HEK293T (cell line): Measurements from ENCODE around the gene ZMIZ1.

ENCODE experiments used
- CTCF ChIA-PET: fragments of 350-600 bp; formaldehyde crosslinking; extraction: SDS; loops from one replicate; lab custom pipeline; 2021; ENCODE audit warnings: antibody characterized with exemption, inconsistent platforms; lab: Yijun Ruan, JAX
- POLR2A ChIA-PET: fragments of 350-600 bp; formaldehyde crosslinking; extraction: SDS; loops from one replicate; lab custom pipeline; 2020; ENCODE audit warnings: antibody characterized with exemption, inconsistent platforms; lab: Yijun Ruan, JAX
- DNase-seq: peaks from one replicate; pipeline ENCODE4 v3.0.0; 2012; ENCODE audit warnings: mixed read lengths; ENCODE audit errors: extremely low spot score
- ARNT ChIP-seq: fragments of 450-650 bp; IDR thresholded peaks from 2 replicates; pipeline ENCODE4 v1.6.1; 2017; ENCODE audit warnings: mild to moderate bottlenecking
- BHLHE40 ChIP-seq: fragments of 450-650 bp; IDR thresholded peaks from 2 replicates; pipeline ENCODE4 v1.6.1; 2016; ENCODE audit warnings: mild to moderate bottlenecking, moderate library complexity, borderline replicate concordance
- CTBP1 ChIP-seq: fragments of 450-650 bp; IDR thresholded peaks from 2 replicates; pipeline ENCODE4 v1.6.1; 2016; ENCODE audit warnings: borderline replicate concordance
- ELF4 ChIP-seq: fragments of 450-650 bp; IDR thresholded peaks from 2 replicates; pipeline ENCODE4 v1.6.1; 2017; ENCODE audit warnings: antibody characterized with exemption
- FOXA1 ChIP-seq: fragments of 450-650 bp; IDR thresholded peaks from 2 replicates; pipeline ENCODE4 v1.6.1; 2016; ENCODE audit warnings: mild to moderate bottlenecking
- FOXK2 ChIP-seq: fragments of 450-650 bp; IDR thresholded peaks from 2 replicates; pipeline ENCODE4 v1.6.1; 2016; ENCODE audit warnings: mild to moderate bottlenecking
- FOXM1 ChIP-seq: fragments of 450-650 bp; IDR thresholded peaks from 2 replicates; pipeline ENCODE4 v1.6.1; 2017; ENCODE audit warnings: mild to moderate bottlenecking, borderline replicate concordance
- HDGF ChIP-seq: fragments of 450-650 bp; IDR thresholded peaks from 2 replicates; pipeline ENCODE4 v1.6.1; 2017; ENCODE audit warnings: antibody characterized with exemption, borderline replicate concordance
- L3MBTL2 ChIP-seq: fragments of 450-650 bp; conservative IDR thresholded peaks from 2 replicates; pipeline ENCODE4 v1.6.1; 2016; ENCODE audit warnings: mild to moderate bottlenecking
- LEF1 ChIP-seq: fragments of 450-650 bp; IDR thresholded peaks from 2 replicates; pipeline ENCODE4 v1.6.1; 2017; ENCODE audit warnings: mild to moderate bottlenecking, borderline replicate concordance
- NFRKB ChIP-seq: fragments of 450-650 bp; IDR thresholded peaks from 2 replicates; pipeline ENCODE4 v1.6.1; 2016; ENCODE audit warnings: mild to moderate bottlenecking, moderate library complexity
- SP1 ChIP-seq: fragments of 450-650 bp; IDR thresholded peaks from 2 replicates; pipeline ENCODE4 v1.6.1; 2017
- SUZ12 ChIP-seq: fragments of 450-650 bp; IDR thresholded peaks from 2 replicates; pipeline ENCODE4 v1.6.1; 2016; ENCODE audit warnings: mild to moderate bottlenecking
- TARDBP ChIP-seq: fragments of 450-650 bp; IDR thresholded peaks from 2 replicates; pipeline ENCODE4 v1.6.1; 2016
- ZNF384 ChIP-seq: fragments of 450-650 bp; IDR thresholded peaks from 2 replicates; pipeline ENCODE4 v1.6.1; 2016
- TF ChIP-seq, protein P1 (sequence below): fragments of 450-650 bp; IDR thresholded peaks from 2 replicates; pipeline ENCODE4 v1.6.1; 2016

Gene ZMIZ1

DNA sequence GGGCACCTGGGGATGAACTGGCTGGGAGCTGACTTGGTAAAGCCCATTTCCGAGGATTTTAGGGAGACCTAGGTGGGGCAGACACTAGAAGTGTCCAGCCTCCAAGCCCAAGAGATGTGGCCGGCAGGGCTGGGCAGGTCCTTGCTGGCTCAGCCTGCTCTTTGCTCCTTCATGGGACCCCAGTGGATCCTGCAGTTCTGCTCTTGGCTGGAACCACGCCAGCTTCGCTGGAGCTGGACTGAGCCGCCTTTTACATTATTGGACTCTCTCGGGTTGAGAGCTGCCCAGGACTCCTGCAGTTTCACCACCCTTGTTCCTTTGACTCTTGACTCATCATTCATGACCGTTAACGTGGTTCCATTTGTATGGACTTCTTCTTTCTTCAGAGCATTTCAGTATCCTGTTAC, 284.2 kb downstream of the ZMIZ1 start:
- DNase-seq, result no peak
- POLR2A ChIA-PET, result no interaction called here
- CTCF ChIA-PET, result interaction anchor here (0.5 to 0.6 kb wide), 2 partner anchors 16 to 123 kb away, joined by 3 read pairs; no protein-coding TSS in a partner anchor
- TF ChIP-seq, protein P1, sequence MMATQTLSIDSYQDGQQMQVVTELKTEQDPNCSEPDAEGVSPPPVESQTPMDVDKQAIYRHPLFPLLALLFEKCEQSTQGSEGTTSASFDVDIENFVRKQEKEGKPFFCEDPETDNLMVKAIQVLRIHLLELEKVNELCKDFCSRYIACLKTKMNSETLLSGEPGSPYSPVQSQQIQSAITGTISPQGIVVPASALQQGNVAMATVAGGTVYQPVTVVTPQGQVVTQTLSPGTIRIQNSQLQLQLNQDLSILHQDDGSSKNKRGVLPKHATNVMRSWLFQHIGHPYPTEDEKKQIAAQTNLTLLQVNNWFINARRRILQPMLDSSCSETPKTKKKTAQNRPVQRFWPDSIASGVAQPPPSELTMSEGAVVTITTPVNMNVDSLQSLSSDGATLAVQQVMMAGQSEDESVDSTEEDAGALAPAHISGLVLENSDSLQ, result no peak
- no peak for TF ChIP-seq ELF4
- TF ChIP-seq TARDBP, result no peak
- TF ChIP-seq SP1, result no peak

DNA sequence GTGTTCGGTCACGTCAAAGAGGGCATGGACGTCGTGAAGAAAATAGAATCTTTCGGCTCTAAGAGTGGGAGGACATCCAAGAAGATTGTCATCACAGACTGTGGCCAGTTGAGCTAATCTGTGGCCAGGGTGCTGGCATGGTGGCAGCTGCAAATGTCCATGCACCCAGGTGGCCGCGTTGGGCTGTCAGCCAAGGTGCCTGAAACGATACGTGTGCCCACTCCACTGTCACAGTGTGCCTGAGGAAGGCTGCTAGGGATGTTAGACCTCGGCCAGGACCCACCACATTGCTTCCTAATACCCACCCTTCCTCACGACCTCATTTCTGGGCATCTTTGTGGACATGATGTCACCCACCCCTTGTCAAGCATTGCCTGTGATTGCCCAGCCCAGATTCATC, 285.0 kb downstream of the ZMIZ1 start:
- ChIA-PET POLR2A (no interaction called here), CTCF (interaction anchor here (0.6 kb wide), 1 partner anchor 15 kb away, joined by 3 read pairs; no protein-coding TSS in a partner anchor)
- no peak for DNase-seq
- no peak for TF ChIP-seq CTBP1
- TF ChIP-seq ZNF384, result no peak
- no peak for TF ChIP-seq NFRKB
- no peak for TF ChIP-seq SP1
- no peak for TF ChIP-seq LEF1
- TF ChIP-seq BHLHE40, result no peak
- no peak for TF ChIP-seq FOXA1
- no peak for TF ChIP-seq ELF4
- no peak for TF ChIP-seq FOXK2
- TF ChIP-seq L3MBTL2, result no peak
- no peak for TF ChIP-seq FOXM1
- TF ChIP-seq SUZ12, result no peak
- TF ChIP-seq, protein P1, result no peak
- no peak for TF ChIP-seq ARNT
- TF ChIP-seq HDGF, result no peak

DNA sequence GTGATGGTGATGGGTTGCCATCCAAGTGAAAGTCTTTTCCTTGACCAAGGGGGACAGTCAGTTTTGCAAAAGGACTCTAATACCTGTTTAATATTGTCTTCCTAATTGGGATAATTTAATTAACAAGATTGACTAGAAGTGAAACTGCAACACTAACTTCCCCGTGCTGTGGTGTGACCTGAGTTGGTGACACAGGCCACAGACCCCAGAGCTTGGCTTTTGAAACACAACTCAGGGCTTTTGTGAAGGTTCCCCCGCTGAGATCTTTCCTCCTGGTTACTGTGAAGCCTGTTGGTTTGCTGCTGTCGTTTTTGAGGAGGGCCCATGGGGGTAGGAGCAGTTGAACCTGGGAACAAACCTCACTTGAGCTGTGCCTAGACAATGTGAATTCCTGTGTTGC, 285.4 kb downstream of the ZMIZ1 start:
- DNase-seq, result no peak
- ChIA-PET POLR2A (no interaction called here), CTCF (no interaction called here)
- no peak for TF ChIP-seq ARNT
- TF ChIP-seq ELF4, result no peak
- no peak for TF ChIP-seq FOXA1
- TF ChIP-seq ZNF384, result no peak
- no peak for TF ChIP-seq BHLHE40
- TF ChIP-seq LEF1, result no peak
- TF ChIP-seq TARDBP, result no peak
- no peak for TF ChIP-seq FOXM1
- TF ChIP-seq, protein P1, result no peak
- no peak for TF ChIP-seq SP1
- no peak for TF ChIP-seq HDGF
- TF ChIP-seq CTBP1, result no peak

DNA sequence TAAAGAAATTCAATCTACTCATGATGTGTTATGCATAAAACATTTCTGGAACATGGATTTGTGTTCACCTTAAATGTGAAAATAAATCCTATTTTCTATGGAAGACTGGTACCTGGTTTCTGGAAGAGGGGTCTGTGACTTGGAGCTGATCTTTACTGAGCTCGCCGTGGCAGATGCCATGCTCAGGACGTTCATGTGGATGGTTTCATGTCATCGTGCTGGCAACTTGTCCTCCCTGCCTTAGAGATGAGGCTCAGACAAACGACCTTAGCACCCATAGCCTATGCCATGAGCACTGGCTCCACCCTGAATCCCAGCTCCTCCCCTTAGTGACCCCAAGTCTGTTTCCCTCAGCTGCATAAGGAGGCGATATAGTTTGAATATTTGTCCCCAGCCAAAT, 285.8 kb downstream of the ZMIZ1 start:
- POLR2A ChIA-PET, result no interaction called here
- CTCF ChIA-PET, result no interaction called here

DNA sequence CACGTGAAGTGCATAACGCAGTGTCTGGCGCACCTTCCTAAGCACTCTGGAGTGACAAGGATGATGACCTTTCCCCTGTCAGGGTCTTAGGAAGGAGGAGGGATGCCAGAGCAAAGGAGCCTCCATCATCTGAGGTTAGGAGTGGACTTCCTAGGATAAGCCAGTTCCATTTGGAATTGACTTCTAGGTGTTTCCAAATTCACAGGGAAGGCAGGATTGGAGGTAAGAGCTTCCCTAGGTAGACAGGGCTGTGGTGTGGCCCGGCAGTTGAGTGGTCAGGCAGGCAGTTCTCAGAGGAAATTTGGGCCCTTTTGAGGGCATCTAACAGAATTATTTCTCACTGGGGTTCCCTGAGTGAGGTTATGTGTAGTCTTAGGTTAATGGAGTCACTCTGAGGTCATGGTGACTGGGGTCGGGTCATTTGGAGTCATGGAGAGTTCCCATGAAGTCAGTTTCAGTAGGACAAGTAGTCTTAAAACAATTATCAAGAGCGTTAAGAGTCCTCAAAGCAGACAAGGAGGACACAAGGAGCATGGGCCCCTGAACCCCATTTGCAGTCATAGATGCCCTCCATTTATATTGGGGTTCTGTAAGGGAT, 286.8 kb downstream of the ZMIZ1 start:
- no peak for TF ChIP-seq FOXM1
- TF ChIP-seq ZNF384, result no peak
- no peak for TF ChIP-seq BHLHE40
- TF ChIP-seq SUZ12, result no peak
- TF ChIP-seq L3MBTL2, result no peak
- no peak for TF ChIP-seq FOXK2
- TF ChIP-seq, protein P1, result no peak
- TF ChIP-seq LEF1, result no peak
- no peak for TF ChIP-seq TARDBP
- no peak for TF ChIP-seq CTBP1
- TF ChIP-seq ELF4, result no peak
- no peak for TF ChIP-seq FOXA1
- no peak for TF ChIP-seq NFRKB
- TF ChIP-seq SP1, result no peak
- no peak for TF ChIP-seq HDGF
- DNase-seq, result no peak
- ChIA-PET POLR2A (no interaction called here), CTCF (no interaction called here)

More for the DNA sequence above, 285.8 kb downstream of the ZMIZ1 start:
- no peak for TF ChIP-seq BHLHE40
- TF ChIP-seq CTBP1, result no peak
- no peak for TF ChIP-seq FOXA1
- TF ChIP-seq LEF1, result no peak
- no peak for TF ChIP-seq SP1
- TF ChIP-seq FOXM1, result no peak
- TF ChIP-seq FOXK2, result no peak
- TF ChIP-seq NFRKB, result no peak
- TF ChIP-seq TARDBP, result no peak
- no peak for TF ChIP-seq ARNT
- no peak for TF ChIP-seq SUZ12
- no peak for TF ChIP-seq HDGF
- TF ChIP-seq ZNF384, result no peak
- TF ChIP-seq, protein P1, result no peak
- no peak for TF ChIP-seq ELF4
- TF ChIP-seq L3MBTL2, result no peak
- no peak for DNase-seq
